HG03575 (cell line): Measurements from ENCODE around the gene TRAFD1.
A peak's percentile ranks its signal among the peaks of the same experiment; 100 is the strongest.
"Not testable (repeated sequence)": the region's sequence is repeated elsewhere in the genome, so short reads cannot be mapped to it uniquely, and the experiment has no call there.

Experiments
- ATAC-seq: cut with Tn5 transposase; IDR thresholded peaks from one replicate; pipeline ENCODE4 v1.9.1; 2021; ENCODE audit not compliant: unreplicated experiment, insufficient number of reproducible peaks, low FRiP score; ENCODE audit errors: extremely low read depth

TRAFD1 gene

GRCh38 chr12:112125250-112125999 lies at the start of gene TRAFD1:
TSS of gene TRAFD1 (plus strand) at chr12:112125560. CDS start at chr12:112130523, 4,963 bp downstream.
- peak; percentile 68 for ATAC-seq

DNA sequence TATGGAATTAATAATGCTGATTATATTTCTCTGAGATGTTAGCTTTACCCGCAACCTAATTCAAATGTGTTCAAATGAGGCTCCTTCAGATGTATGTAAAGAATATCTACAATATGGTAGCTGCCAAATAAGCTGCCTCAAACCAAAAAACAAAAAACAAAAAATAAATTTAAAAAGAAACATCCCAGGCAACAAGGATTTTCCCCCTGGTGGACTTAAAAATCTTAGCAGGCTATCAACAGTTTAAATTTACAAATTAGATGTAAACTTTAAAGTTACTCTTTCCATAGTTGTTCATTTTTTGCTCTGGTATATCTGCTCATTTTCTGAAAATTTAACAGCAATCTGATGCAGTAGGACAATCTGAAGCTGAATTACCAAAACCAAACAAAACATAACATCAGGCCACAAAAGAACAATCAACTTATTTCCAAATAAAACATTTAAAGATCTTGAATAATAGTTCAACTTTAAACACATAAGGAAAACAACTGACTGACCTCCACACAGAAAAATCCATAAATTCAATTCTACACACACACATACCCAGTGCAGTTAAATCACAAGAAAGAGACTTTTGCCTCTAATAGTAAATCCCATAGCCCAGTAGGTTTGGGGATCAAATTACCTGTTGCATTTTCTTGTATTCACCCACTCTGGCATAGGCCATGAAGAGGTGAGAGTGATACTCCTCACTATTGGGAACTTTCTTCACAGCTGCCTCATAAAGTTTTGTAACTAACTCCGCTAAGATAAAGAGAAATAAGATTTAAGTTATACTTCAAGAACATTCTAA lies 38.1 kb upstream of the TRAFD1 start:
- no peak for ATAC-seq

DNA sequence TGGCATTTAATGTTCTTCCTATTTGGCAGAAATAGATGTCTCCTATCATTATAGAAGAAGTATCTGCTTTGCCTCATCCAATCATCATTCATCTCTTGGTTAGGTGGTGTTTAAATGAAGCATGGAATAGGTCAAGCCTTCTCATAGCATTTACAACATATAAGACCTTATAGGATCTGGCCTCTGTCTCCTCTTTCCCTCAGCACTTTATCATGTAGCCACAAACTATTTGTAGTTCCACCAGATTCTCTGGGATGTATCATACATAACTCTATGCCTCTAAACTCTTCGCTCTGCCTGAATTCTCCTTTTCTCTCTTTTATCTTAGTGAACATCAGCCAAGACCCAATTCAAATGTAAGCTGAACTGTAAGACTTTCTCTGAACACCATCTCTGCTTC lies 37.5 kb upstream of the TRAFD1 start:
- no peak for ATAC-seq

- ATAC-seq: no peak
These were observed 33.8 kb upstream of the TRAFD1 start for GRCh38 chr12:112091563-112091962.

DNA sequence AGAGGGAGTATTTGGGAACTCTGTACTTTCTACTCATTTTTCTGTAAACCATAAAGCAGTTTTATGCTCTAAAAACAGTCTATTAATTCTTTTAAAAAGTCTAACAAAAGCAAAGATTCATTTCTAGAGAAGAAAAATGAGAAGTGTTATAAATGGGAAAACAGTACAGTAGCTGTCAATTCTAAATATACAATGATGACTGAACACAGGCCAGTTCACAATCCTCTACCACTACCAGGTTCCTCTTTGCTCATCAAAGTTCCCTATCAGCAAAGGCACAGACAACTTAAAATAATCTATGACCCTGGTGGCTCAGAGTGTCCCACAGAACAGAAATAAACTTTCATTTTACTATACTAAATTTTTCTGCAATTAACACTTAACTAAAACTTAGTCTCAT lies 29.3 kb upstream of the TRAFD1 start:
- ATAC-seq: no peak

DNA sequence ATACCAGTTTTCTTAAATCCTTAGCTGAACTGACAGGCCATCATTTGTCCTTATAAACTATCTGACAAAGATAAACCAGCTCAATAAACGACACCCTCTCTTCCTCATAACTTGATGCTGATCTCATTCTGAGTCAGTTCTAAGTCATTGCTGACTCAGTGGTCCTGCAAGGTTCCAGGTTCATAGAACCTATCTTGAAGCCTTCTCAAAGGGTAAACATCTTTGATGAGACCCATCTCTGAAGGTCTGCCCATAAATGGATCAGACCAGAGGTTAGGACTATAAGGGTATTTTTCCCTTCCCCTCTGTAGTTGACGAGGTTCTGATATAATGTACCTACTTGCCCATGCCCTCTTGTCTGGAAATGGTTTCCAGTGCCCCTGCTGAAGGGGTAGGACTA lies 28.7 kb upstream of the TRAFD1 start:
- no peak for ATAC-seq

DNA sequence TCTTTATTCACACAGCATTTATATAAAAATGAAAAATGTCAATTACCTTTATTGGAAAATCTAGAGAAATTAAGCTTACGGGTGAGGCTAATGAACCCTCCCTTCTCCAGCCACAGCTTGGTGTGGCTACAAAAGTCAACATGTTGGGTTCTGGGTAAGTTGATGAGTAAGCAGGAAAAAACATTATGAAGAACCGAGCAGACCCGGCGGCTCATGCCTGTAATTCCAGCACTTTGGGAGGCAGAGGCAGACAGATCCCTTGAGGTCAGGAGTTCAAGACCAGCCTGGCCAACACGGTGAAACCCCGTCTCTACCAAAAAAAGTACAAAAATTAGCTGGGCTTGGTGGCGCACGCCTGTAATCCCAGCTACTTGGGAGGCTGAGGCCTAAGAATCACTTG lies 27.7 kb upstream of the TRAFD1 start:
- no peak for ATAC-seq

GRCh38 chr12:112100500-112100899 lies 24.9 kb upstream of the TRAFD1 start:
- ATAC-seq: not testable (repeated sequence)

GRCh38 chr12:112102127-112102526 lies 23.2 kb upstream of the TRAFD1 start:
- ATAC-seq: no peak

GRCh38 chr12:112102746-112103145 lies 22.6 kb upstream of the TRAFD1 start:
- ATAC-seq: not testable (repeated sequence)

GRCh38 chr12:112103758-112104503 lies 21.4 kb upstream of the TRAFD1 start:
- no peak for ATAC-seq

DNA sequence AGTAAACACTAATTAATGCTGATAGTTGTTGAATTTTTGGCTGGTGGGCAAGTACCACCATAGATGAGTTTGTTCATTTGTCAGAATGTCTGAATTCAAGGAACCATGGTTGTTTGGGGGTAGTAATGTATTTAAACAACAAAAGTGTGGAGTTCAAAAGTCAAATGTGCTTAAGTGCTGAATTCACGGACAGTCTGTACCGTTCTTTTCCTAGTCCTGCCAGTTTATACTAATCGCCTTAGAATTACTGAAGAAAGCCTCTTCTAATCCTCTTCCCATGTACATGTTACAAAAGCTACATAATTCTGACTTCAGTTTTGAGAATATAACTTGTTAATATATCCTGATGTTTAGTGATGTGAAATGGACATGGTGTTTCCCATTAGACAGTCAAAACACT lies 19.5 kb upstream of the TRAFD1 start:
- ATAC-seq: no peak

DNA sequence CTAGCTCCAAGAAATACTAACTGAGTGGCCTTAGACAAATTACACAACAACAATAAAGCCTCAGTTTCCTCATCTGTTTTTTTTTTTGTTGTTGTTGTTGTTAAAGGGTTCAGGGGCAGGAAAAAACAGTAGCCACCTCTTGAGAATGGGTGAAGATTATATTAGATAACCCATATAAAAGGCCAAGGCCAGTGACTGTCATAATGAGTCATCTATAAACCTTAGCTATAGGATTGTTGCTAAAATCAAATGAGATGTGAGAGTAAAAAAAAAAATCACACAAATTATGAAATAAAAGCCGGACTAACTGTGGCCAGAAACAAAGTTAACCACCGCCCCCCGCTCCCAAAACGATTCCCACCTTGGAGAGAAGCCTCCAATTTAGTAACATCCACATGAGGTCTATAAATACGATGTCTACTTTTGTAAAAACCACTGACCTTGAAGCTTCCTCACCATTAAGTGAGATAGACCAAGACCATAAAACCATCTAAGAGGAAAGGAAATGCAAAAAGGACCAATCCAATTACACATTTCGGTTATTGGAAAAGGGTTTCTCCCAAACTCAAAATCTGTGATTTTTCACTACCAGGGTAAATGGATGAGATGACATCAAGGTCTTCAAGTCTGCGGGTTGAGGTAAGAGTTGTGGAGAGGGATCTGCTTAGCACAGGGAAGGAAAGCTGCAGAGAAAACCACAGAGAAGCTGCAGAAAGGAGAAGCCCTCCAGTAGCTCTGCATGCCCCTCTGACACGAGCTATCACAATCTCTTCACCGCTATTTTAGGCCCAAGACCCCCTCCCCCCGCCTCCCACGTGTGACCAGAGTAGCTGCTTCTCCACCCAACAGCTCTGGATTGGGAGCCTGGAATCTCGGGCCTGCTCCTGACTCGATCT lies 17.8 kb upstream of the TRAFD1 start:
- ATAC-seq: no peak

- no peak for ATAC-seq
These were observed 16.9 kb upstream of the TRAFD1 start, which contains the start of gene NAA25 for GRCh38 chr12:112108202-112109079. TSS of gene NAA25 (minus strand) at chr12:112108783. CDS start at chr12:112108773, 10 bp downstream.

GRCh38 chr12:112110787-112111662 lies 14.3 kb upstream of the TRAFD1 start:
- ATAC-seq: not testable (repeated sequence)

GRCh38 chr12:112111931-112112330 lies 13.4 kb upstream of the TRAFD1 start:
- ATAC-seq: no peak
